Activated T-cell treated with anti-CD3 and anti-CD28 coated beads for 1 hour (primary cell): ENCODE measurements around the gene ZBED2.

Source experiments
- DNase-seq: peaks from one replicate; pipeline ENCODE4 v3.0.0-alpha.2; 2020; ENCODE audit warnings: low read depth

The ZBED2 gene

GRCh38 chr3:111603679-111604078, 8.5 kb upstream of the ZBED2 start:
- DNase-seq, result no peak

GRCh38 chr3:111601810-111602209, 6.7 kb upstream of the ZBED2 start:
- no peak for DNase-seq

DNA sequence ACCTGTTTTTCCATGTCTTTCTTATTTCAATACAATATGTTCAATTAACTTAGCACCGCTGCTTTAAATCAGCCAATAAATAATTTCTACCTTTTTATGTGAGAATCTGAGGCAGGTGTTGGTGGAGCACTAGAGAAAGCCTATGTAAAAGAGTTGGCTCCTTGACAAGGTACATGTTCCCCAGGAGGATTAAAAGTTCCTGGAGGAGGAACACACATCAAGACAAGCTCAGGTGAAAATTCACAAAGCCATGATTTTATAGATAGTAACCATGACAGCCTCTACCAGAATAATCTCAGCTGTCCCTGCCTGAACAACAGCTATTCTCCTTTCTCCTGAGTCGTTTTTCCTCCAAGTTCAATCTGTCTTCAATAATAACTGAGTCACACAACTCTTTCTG, 3.4 kb upstream of the ZBED2 start:
- DNase-seq, result no peak

DNA sequence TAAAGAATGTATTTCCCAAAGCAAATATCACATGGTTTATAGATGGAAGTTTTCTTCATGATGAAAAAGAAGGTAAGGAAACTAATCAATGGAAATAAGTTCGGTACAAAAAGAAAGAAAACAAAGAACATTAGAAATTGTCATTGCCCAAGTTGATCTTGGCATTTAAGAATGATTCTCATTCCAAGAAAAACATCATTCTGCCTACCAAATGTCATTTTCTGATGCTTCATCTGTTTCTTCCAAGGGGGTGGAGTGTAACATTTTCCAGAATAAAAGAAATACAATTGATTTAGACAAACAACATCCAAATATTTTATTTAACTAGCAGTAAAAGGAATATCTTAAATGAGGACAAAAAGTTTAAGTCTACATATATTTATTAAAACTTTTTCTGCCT, 3.0 kb upstream of the ZBED2 start:
- DNase-seq, result no peak

DNA sequence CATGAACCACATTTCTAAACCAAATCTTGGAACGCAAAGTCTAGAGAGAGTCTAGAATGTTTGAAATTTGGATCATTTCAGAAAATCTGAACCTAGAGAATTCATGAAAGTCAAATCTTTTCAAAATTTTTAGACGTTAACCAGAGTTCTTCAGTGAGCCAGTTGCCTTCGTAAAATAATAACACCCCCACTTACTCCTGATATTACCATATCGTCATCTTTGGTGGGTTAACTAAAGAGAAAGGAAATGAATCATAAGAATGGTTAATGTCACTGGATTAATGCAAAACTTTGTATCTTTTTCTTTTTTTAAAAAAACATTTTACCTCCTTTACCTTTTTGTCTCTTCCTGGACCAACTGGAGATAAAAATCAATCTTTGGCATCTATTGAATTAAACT, 1.2 kb upstream of the ZBED2 start:
- no peak for DNase-seq

GRCh38 chr3:111594781-111595180, 365 bp downstream of the ZBED2 start:
- DNase-seq, result no peak

DNA sequence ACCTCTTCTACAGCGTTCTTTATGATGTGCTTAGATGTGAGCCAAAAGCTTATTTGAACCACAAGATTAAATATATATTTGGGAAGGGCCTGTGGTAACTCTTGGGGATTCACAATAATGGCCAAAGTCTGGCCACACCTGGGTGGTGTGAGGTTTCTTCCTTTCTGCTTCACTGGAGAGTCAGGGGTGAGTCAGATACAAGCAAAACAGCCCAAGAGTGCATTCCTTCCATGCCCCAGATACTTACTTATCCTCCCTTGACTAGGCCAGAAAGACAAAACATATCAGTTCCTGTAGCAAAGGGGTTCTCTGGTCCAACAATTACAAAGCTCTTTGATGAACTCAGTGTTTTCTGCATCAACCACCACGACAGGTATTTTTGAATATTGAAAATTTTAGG, 941 bp downstream of the ZBED2 start:
- no peak for DNase-seq

GRCh38 chr3:111593666-111594065, 1.5 kb downstream of the ZBED2 start:
- DNase-seq, result no peak

GRCh38 chr3:111592936-111593335, 2.2 kb downstream of the ZBED2 start:
- DNase-seq, result no peak

DNA sequence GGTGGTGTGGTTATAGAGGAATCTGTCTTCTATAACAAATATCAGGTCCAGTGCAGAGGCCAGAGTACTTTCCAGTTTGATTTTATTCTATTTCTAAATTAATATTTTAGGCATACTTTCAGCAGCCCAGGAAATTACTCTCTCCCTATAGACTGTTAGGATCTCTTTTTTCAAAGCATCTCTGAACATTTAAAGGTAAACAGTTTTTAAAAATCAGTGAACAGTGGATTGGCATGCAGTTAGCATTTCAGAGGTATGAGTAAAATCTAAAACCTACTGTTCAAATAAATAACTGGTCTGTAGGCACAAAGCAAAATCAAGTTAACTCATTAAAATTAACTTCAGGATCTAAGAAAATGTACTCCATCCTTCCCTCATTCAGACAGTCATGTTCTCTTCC, 3.0 kb downstream of the ZBED2 start:
- DNase-seq, result no peak

DNA sequence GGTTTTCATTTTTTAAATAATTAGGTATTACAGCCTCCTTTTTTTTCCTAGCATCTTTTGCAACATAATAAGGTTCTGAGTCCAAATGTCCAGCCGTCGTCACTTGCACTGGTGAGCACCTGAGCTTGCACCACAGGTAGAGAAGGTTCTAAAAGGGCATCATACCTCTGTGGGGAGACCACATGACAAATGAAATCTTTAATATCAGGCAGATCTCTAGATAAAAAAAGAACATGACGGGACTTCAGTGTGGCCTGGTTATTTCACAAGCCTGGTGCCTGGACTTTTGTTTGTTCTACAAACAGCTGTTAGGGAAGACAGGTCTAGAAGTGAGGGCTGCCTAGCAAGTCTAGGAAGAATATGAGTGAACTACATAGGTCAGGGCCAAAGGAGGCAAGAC, 3.6 kb downstream of the ZBED2 start:
- DNase-seq, result no peak

DNA sequence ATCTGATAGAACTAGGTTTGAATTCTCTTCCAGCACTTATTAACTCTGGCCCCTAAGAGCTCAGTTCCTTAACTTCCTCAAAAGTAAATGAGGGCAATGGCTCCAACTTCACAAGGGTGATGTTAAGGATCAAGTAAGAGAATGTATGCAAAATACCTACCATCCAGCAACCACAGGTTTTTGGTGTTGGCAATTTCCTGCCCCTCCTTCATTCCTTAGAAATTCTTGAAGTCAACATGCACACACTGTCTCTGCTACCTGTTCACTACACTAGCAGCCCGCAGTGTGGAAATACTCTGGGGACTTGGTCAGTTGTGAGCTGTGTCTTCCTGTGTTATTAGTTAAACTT, 5.0 kb downstream of the ZBED2 start:
- no peak for DNase-seq

DNA sequence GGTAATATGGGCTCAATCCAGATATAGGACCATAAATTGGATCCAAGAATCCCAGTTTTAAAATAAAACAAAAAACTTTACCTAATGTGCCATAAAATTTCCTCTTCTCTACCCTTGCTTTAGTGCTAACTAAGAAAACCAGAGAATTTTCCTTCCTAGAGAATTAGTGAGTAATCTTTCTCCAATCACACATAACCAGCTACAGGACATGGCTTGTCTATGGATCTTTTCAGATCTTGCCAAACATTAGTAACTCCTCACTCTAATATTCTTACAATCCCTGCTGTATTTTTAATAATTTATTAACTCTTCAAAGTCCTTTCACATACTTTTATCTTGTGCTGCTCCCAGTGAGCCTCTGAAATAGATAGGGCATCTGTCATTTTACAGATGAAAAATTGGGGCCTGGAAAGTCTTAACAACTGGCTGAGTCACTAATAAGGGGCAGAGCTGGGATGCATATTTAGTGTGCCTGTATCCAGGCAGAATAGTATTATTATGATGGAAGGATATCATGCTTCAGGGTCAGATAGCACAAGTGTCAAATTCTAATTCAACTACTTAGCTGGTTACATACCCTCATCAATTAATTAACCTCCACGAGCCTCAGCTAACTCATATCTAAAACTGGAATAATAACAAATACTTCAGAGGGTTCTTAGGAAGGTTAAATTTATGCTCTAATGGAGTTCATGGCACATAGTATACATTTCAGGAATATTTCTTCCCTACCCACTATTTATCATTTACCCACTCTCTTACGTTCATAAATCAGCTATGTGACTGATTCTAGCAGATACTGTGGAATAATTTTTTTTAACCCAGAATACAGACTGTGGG, 5.6 kb downstream of the ZBED2 start:
- no peak for DNase-seq

GRCh38 chr3:111588527-111588926, 6.6 kb downstream of the ZBED2 start:
- DNase-seq, result no peak

GRCh38 chr3:111585217-111585616, 9.9 kb downstream of the ZBED2 start:
- no peak for DNase-seq

GRCh38 chr3:111584744-111585143, 10.4 kb downstream of the ZBED2 start:
- DNase-seq, result no peak

DNA sequence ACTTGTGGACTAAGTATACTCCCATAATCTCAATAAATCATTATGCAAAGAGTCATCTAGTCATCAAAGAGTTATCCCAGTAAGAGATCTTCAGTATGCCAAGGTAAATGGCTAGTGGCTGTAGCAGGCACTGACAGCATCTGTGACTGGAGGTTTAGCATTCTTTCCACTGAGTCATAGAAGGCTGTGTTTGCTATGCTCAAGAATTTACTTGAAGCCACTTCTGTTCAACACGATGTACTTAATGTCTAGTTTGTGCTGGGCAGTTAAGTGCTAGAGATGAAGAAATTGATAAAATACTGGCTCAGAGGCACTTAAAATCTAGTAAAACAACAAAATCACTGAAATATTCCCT, 13.0 kb downstream of the ZBED2 start:
- DNase-seq, result no peak

DNA sequence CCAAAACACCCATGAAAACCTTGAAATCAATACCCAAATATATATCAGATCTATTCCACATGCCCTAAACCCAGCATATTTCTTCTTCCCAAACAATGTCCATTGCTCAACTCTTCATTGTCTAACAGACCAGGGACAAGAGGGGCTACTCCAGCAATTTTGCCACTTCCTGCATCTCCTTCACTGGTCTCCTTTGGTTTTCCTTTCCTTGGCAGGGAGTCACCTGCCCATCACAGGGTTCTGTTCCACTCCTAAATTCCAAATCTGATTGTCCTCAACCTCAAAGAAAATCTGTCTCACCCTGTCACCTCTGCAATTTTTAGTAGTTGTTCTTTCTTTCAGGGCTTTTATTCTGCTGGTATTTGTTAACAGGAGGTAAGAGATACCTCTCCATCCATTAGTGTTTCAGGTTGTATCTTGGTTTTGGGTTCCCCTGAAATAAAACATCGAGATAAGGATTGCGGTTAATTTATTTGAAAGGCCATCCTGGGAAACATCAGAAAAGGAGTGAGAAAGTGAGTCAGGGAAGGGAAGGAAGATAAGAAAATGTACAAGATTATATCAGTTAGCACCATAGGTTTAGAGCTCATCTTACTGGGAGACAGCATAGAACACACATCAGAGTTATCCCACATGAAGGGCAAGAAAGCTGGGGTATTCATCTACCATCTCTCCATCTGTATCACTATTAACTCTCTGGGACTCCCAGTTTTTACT, 13.6 kb downstream of the ZBED2 start:
- no peak for DNase-seq

- DNase-seq, result no peak
Observed at GRCh38 chr3:111579495-111579894, 15.7 kb downstream of the ZBED2 start.

DNA sequence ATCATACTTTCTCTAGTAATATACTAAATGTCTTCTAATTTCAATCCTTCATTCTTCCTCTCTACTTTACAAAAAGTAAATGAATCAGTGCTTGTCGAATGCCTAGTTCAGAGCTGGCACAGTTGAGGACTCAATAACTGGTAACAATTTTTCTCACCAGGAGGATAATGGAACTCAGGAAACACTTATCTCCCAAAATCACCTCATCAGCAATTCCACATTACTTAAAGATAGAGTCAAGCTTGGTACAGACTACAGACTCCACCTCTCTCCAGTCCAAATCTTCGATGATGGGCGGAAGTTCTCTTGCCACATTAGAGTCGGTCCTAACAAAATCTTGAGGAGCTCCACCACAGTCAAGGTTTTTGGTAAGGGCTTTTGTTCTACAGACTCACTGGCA, 16.3 kb downstream of the ZBED2 start:
- no peak for DNase-seq

GRCh38 chr3:111577798-111578685, 17.1 kb downstream of the ZBED2 start:
- no peak for DNase-seq

- DNase-seq, result no peak
Observed at GRCh38 chr3:111577113-111577512, 18.0 kb downstream of the ZBED2 start.

- no peak for DNase-seq
Observed at GRCh38 chr3:111571907-111572460, 23.2 kb downstream of the ZBED2 start.
